ENCODE results near the gene HPS5. TPM values are rescaled to one million over a fixed set of nuclear protein-coding genes. Genes with fewer than 3 reads are reported as not detected.

Gene HPS5
- total and polyA plus RNA-seq, 2 of the 4 experiments (the other 2 are of a cell fraction) = 7.9 to 28.3 TPM

DNA sequence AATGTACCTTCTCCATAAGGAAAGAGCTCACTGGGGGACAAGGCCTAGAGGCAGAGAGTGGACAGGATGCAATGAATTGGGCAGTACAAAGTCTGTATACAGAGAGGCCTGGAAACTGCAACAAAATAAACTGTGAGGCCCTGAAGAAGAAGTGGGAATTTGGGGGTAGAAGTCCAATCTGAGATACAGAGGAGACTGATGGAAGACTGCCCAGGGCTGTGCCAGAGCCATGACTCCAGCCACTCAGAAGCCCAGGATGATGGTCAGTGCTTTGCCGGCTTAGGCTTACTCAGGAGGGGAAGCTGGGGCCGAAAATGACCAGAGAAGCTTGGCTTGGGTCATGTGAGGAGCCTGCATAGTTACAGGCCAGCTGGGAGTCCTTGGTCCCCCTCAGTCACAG lies 91.1 kb downstream of the HPS5 start:
- no peak for DNase-seq
- Histone ChIP-seq H4K91ac (ENCODE audit: insufficient read depth, low read depth, low read length) (no peak overlapping the region), H2BK5ac (ENCODE audit: low read depth, low read length, poor library complexity, severe bottlenecking) (no peak overlapping the region), H3K4me1 (ENCODE audit: control insufficient read depth, insufficient read depth, low read length) (no peaks in the 10 kb centered on the region), H4K8ac (ENCODE audit: low read depth in 2 of 2, low read length in 2 of 2) (no peak overlapping the region), H3K27me3 (ENCODE audit: control insufficient read depth, insufficient read depth, low read length) (peaks cover 3% of the 10 kb centered on the region), H3K79me1 (ENCODE audit: low read depth in 1 of 2, low read length in 2 of 2) (no peaks in the 10 kb centered on the region), H3K9me1 (ENCODE audit: insufficient read depth, low read length) (no peaks in the 10 kb centered on the region), H3K4me3 (ENCODE audit: insufficient read depth, low read depth, low read length) (no peak overlapping the region), H3K27ac (ENCODE audit: insufficient read depth, low read length) (no peak overlapping the region), H3K18ac (ENCODE audit: low read depth, low read length) (no peak overlapping the region), H4K20me1 (ENCODE audit: insufficient read depth, low read length) (no peaks in the 10 kb centered on the region), H3K56ac (ENCODE audit: extremely low read depth, insufficient read depth, low read length) (no peak overlapping the region), H2AK5ac (ENCODE audit: low read depth, low read length) (no peak overlapping the region), H3K9me3 (ENCODE audit: control insufficient read depth, insufficient read depth, low read length) (no peaks in the 10 kb centered on the region), H3K23ac (ENCODE audit: low read depth, low read length) (no peak overlapping the region), H3K9ac (ENCODE audit: low read depth, low read length) (no peak overlapping the region), H3K4ac (ENCODE audit: low read depth, low read length) (no peak overlapping the region), H2AK9ac (replicated peaks; ENCODE audit: low read depth, low read length, poor library complexity) (no peak overlapping the region), H3K14ac (replicated peaks; ENCODE audit: low read depth, low read length) (no peak overlapping the region), H2BK15ac (ENCODE audit: low read depth, low read length) (no peak overlapping the region), H3K36me3 (ENCODE audit: control insufficient read depth, insufficient read depth, low read length) (no peaks in the 10 kb centered on the region), H2AFZ (replicated peaks; ENCODE audit: low read length, poor library complexity) (no peak overlapping the region), H2BK120ac (ENCODE audit: low read depth, low read length) (no peak overlapping the region), H4K5ac (ENCODE audit: low read depth, low read length) (no peak overlapping the region), H2BK20ac (ENCODE audit: low read depth, low read length) (no peak overlapping the region), H3K4me2 (ENCODE audit: low read depth, low read length) (no peak overlapping the region)
- dilution Hi-C loops (cut with HindIII; ENCODE audit: low sequenced_read_pairs, unreplicated experiment) (no loop called here), in situ Hi-C loops (cut with MboI; ENCODE audit: low sequenced_read_pairs) (no loop called here), intact Hi-C loops (cut with micrococcal nuclease) (no loop called here)
- ATAC-seq (ENCODE audit: low read depth) = no peak
- CTCF ChIA-PET = no interaction called here
- BruUV-seq (replicated peaks) = no TSS peak
- 40% methylated on average over 1 of the region's 2 CpGs; no CpG with 5 or more reads in 1 of the 2 experiments for WGBS, 2 experiments (ENCODE audit: extremely low coverage in 2 of 2, insufficient read length in 1 of 2)
- POLR2A ChIA-PET (ENCODE audit: unreplicated experiment) = interaction anchor here (0.6 kb wide), 1 partner anchor 328 kb away, joined by 3 read pairs; no protein-coding TSS in a partner anchor
- TF ChIP-seq RCOR1 (IDR thresholded peaks at IDR 0.05; ENCODE audit: insufficient replicate concordance, low read length) (no peak), RAD21 (IDR thresholded peaks at IDR 0.05; ENCODE audit: low read length) (no peak), CHD1 (IDR thresholded peaks at IDR 0.05; ENCODE audit: low read depth, low read length) (no peak), POLR2A (IDR thresholded peaks at IDR 0.05; ENCODE audit: low read depth, low read length) (no peak), BHLHE40 (IDR thresholded peaks at IDR 0.05; ENCODE audit: low read depth, low read length) (no peak), FOS (IDR thresholded peaks at IDR 0.05; ENCODE audit: low read depth, low read length) (no peak), CEBPB (IDR thresholded peaks at IDR 0.05; ENCODE audit: low read depth, low read length) (no peak), SMC3 (IDR thresholded peaks at IDR 0.05; ENCODE audit: low read depth, low read length) (no peak), RFX5 (IDR thresholded peaks at IDR 0.05; ENCODE audit: low read depth, low read length) (no peak), NFE2L2 (IDR thresholded peaks at IDR 0.05; ENCODE audit: low read depth, low read length) (no peak), MAZ (IDR thresholded peaks at IDR 0.05; ENCODE audit: borderline replicate concordance, low read depth, low read length) (no peak), MXI1 (IDR thresholded peaks at IDR 0.05; ENCODE audit: borderline replicate concordance, low read depth, low read length) (no peak), MAFK (IDR thresholded peaks at IDR 0.05; ENCODE audit: low read depth, low read length) (no peak)
- TF ChIP-seq, protein P1, sequence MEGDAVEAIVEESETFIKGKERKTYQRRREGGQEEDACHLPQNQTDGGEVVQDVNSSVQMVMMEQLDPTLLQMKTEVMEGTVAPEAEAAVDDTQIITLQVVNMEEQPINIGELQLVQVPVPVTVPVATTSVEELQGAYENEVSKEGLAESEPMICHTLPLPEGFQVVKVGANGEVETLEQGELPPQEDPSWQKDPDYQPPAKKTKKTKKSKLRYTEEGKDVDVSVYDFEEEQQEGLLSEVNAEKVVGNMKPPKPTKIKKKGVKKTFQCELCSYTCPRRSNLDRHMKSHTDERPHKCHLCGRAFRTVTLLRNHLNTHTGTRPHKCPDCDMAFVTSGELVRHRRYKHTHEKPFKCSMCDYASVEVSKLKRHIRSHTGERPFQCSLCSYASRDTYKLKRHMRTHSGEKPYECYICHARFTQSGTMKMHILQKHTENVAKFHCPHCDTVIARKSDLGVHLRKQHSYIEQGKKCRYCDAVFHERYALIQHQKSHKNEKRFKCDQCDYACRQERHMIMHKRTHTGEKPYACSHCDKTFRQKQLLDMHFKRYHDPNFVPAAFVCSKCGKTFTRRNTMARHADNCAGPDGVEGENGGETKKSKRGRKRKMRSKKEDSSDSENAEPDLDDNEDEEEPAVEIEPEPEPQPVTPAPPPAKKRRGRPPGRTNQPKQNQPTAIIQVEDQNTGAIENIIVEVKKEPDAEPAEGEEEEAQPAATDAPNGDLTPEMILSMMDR (conservative IDR thresholded peaks at IDR 0.05; ENCODE audit: low read depth, low read length) = no peak
- TF ChIP-seq, protein P2, sequence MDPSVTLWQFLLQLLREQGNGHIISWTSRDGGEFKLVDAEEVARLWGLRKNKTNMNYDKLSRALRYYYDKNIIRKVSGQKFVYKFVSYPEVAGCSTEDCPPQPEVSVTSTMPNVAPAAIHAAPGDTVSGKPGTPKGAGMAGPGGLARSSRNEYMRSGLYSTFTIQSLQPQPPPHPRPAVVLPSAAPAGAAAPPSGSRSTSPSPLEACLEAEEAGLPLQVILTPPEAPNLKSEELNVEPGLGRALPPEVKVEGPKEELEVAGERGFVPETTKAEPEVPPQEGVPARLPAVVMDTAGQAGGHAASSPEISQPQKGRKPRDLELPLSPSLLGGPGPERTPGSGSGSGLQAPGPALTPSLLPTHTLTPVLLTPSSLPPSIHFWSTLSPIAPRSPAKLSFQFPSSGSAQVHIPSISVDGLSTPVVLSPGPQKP (IDR thresholded peaks at IDR 0.05; ENCODE audit: borderline replicate concordance, low read depth, low read length) = no peak
- TF ChIP-seq, protein P3, sequence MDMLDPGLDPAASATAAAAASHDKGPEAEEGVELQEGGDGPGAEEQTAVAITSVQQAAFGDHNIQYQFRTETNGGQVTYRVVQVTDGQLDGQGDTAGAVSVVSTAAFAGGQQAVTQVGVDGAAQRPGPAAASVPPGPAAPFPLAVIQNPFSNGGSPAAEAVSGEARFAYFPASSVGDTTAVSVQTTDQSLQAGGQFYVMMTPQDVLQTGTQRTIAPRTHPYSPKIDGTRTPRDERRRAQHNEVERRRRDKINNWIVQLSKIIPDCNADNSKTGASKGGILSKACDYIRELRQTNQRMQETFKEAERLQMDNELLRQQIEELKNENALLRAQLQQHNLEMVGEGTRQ (IDR thresholded peaks at IDR 0.05; ENCODE audit: low read depth, low read length) = no peak
